ENCODE results near the gene RPL22. TPM values are rescaled to one million over a fixed set of nuclear protein-coding genes. Genes with fewer than 3 reads are reported as not detected.

Gene RPL22
- total RNA-seq, 4 donors from 2014 or later, result 126 to 281 (median 227) TPM

- peaks cover 0 to 12% (median 7%) of the 10 kb centered on the region in 3 donors for H3K4me1 ChIP-seq
- no peaks in the 10 kb centered on the region for H3K36me3 ChIP-seq
- H3K9me3 ChIP-seq, result no peaks in the 10 kb centered on the region
- 33 to 100% methylated on average over 1 of the region's 2 CpGs for WGBS, 2 donors (ENCODE audit: low coverage in 1 of 2)
- H3K27ac ChIP-seq, result no peak overlapping the region
- ATAC-seq, result no peak
- H3K27me3 ChIP-seq, result peaks cover 40% of the 10 kb centered on the region
- TF ChIP-seq POLR2AphosphoS5 (IDR thresholded peaks at IDR 0.05) (no peak), CTCF (IDR thresholded peaks at IDR 0.05) (no peak), EP300 (IDR thresholded peaks at IDR 0.05) (no peak), POLR2A (IDR thresholded peaks at IDR 0.05) (no peak)
- H3K4me3 ChIP-seq, result no peak overlapping the region
These were observed 54.0 kb downstream of the RPL22 start for GRCh38 chr1:6145396-6145750.

- Histone ChIP-seq H3K27ac (no peak overlapping the region), H3K4me1 (peaks cover 0 to 12% (median 7%) of the 10 kb centered on the region in 3 donors), H3K4me3 (no peak overlapping the region), H3K9me3 (no peaks in the 10 kb centered on the region), H3K27me3 (peaks cover 40% of the 10 kb centered on the region), H3K36me3 (no peaks in the 10 kb centered on the region)
- ATAC-seq, result no peak
- 36 to 43% methylated on average over 5 to 9 of the region's 16 CpGs for WGBS, 2 donors (ENCODE audit: low coverage in 1 of 2)
- TF ChIP-seq CTCF (IDR thresholded peaks at IDR 0.05), result no peak
- TF ChIP-seq EP300 (IDR thresholded peaks at IDR 0.05), result no peak
- TF ChIP-seq POLR2A (IDR thresholded peaks at IDR 0.05), result no peak
- no peak for TF ChIP-seq POLR2AphosphoS5 (IDR thresholded peaks at IDR 0.05)
These were observed 54.6 kb downstream of the RPL22 start for GRCh38 chr1:6144647-6145395.

- Histone ChIP-seq H3K4me3 (no peak overlapping the region), H3K27me3 (peaks cover 38% of the 10 kb centered on the region), H3K27ac (no peak overlapping the region), H3K9me3 (no peaks in the 10 kb centered on the region), H3K4me1 (peaks cover 0 to 12% (median 7%) of the 10 kb centered on the region in 3 donors), H3K36me3 (no peaks in the 10 kb centered on the region)
- ATAC-seq, result no peak
- 64 to 69% methylated on average over 2 to 6 of the region's 7 CpGs for WGBS, 2 donors (ENCODE audit: low coverage in 1 of 2)
- TF ChIP-seq POLR2A (IDR thresholded peaks at IDR 0.05) (no peak), EP300 (IDR thresholded peaks at IDR 0.05) (no peak), POLR2AphosphoS5 (IDR thresholded peaks at IDR 0.05) (no peak), CTCF (IDR thresholded peaks at IDR 0.05) (no peak)
These were observed 55.2 kb downstream of the RPL22 start for GRCh38 chr1:6144175-6144574.

- no peak for ATAC-seq
These were observed 56.0 kb downstream of the RPL22 start for GRCh38 chr1:6143395-6143794.

More at GRCh38 chr1:6143395-6143794, 56.0 kb downstream of the RPL22 start:
- TF ChIP-seq POLR2A (IDR thresholded peaks at IDR 0.05), result no peak
- no peak for TF ChIP-seq CTCF (IDR thresholded peaks at IDR 0.05)
- no peak for TF ChIP-seq POLR2AphosphoS5 (IDR thresholded peaks at IDR 0.05)
- TF ChIP-seq EP300 (IDR thresholded peaks at IDR 0.05), result no peak
- Histone ChIP-seq H3K27ac (no peak overlapping the region), H3K27me3 (peaks cover 30% of the 10 kb centered on the region), H3K4me3 (no peak overlapping the region), H3K9me3 (no peaks in the 10 kb centered on the region), H3K4me1 (peaks cover 0 to 4% (median 0%) of the 10 kb centered on the region in 3 donors), H3K36me3 (no peaks in the 10 kb centered on the region)
- WGBS, 2 donors (ENCODE audit: low coverage in 1 of 2), result no CpG with 5 or more reads among the region's 4 CpGs
